GM21447 (cell line): ENCODE data around the gene C2orf49.
"Not testable (repeated sequence)": the region's sequence is repeated elsewhere in the genome, so short reads cannot be mapped to it uniquely, and the experiment has no call there.

Experiments used
- ATAC-seq: cut with Tn5 transposase; IDR thresholded peaks from one replicate; pipeline ENCODE4 v1.9.1; 2021; ENCODE audit not compliant: unreplicated experiment

The C2orf49 gene

DNA sequence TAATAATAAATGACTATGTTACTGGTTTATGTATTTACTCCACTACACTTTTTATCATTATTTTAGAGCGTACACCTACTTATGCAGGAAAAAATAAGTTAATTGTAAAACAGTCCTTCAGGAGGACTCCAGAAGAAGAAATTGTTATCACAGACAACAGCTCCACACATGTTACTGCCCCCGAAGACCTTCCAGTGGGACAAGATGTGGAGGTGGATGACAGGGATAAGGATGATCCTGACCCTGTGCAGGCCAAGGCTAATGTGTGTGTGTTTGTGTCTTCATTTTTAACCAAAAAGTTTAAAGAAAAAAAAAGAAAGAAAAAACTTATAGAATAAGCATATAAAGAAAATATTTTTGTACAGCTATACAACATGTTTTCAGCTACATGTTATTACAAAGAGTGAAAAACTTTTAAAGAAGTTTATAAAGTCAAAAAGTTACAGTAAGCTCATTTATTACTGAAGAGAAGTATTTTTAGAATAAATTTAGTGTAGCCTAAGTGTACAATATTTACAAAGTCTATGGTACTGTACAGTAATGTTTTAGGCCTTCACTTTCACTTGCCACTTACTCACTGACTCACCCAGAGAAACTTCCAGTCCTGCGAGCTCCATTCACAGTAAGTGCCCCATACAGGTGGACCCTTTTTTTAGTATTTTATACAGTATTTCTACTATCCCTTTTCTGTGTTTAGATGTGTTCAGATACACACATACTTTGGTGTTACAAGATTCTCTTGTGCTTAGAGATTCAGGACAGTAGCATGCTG is 15.3 kb upstream of the C2orf49 start:
- peak; percentile 39 for ATAC-seq

DNA sequence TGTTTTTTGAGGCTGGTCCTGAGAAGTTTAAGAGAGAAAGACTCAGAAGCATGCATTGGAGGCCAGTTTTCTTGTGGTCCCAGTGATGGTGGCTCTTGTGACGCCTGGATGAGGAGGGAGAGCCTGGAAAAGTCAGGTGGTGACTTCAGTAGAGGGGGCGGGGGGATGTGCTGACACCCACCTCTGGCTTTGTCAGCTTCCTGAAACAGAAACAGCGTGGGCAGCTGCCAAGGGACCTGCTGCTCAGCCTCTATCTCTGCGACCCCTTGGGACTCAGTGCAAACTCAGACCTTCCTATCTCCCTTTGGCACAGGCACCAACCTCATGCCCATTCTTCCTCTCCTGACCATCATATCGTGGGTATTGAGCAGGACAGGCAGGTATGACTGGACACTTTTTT is 14.2 kb upstream of the C2orf49 start:
- ATAC-seq: no peak

DNA sequence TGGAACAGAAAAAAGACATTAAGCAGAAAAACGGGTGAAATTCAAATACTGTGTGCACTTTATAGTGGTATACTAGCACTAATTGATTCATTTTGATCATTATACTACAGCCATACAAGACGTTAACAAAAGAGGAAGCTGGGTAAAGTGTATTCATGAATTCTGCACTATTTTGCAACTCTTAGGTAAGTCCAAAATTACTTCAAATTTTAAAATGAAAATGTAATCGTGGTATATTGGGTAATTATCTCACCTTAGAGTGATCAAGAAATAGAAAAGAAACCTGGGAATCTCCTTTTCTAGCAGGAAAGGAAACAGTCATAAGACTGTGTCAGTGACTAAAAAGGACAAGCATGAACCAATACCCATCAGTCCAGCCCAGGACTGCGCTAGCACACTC is 13.2 kb upstream of the C2orf49 start:
- no peak for ATAC-seq

DNA sequence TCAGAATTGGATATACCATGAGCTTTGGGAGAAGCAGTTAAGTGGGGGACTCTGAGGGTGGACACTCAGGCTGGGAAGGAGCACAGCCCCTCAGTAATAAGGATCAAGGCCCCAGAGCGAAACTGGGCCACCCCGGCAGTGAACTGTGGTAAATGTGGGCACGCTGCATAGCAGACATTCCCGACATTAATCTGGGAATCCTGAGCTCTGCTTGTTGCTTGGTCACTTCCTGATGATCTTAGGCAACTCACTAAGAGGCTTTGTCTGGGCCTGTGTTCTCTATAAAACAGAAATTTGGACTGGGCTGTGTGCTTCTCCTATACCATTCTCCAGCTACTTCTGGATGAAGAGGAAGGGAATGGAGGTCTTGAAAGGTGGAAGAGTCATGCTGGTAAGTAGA is 12.6 kb upstream of the C2orf49 start:
- no peak for ATAC-seq

DNA sequence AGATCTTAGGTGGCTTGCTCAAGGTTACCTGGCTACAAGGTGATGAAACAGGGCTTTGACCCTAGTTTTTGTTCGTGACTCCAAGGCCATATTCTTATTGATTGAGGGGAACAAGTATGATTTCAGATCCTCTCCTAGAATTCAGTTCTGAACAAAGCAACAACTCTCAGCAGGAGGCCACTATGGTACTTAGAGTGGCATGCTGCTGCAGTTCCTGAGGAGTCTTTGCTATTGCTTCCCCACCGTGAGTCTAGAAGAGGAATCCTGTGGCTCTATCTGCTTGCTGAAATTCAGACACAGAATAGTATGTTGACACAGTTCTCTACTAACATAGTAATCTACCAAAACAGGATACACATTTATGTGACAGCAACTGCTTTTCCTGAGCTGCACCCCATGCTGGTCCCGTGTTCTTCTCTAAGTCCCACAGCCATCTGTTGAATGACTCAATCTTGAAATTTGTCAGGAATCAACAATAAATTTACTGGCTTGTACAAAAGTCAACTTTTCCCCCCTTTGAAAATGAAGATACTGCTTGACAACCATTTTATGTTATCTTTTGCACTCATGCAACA is 11.9 kb upstream of the C2orf49 start:
- no peak for ATAC-seq

DNA sequence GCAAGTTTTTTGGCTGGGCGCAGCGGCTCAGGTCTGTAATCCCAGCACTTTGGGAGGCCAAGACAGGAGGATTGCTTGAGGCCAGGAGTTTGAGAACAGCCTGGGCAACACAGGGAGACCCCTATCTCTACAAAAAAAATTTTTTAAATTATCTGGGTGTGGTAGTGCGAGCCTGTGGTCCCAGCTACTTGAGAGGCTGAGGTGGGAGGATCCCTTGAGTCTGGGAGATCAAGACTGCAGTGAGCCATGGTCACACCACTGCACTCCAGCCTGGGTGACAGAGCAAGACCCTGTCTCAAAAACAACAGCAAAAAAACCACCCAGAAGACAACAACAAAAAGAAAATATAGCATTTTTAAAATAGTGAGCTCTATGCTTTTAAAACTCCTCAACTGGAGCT is 10.1 kb upstream of the C2orf49 start:
- ATAC-seq: not testable (repeated sequence)

DNA sequence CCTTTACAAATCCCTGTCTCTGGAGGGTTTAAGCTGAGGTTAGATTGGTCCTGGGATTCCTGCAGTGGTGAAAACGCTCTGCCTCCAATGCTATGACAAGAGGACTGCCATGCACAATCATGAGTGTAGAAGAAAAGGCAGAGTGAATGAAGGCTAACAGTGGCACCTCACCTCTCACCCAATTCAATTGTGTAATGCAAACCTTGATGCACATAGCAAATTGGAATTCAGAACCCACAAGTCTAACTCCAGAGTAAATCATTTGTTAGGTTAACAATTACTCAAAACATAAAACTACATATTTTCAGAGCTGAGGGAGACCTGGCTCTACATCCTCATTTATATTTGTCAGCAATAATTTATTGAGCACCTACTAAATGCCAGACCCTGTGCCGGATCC is 9.7 kb upstream of the C2orf49 start:
- no peak for ATAC-seq

DNA sequence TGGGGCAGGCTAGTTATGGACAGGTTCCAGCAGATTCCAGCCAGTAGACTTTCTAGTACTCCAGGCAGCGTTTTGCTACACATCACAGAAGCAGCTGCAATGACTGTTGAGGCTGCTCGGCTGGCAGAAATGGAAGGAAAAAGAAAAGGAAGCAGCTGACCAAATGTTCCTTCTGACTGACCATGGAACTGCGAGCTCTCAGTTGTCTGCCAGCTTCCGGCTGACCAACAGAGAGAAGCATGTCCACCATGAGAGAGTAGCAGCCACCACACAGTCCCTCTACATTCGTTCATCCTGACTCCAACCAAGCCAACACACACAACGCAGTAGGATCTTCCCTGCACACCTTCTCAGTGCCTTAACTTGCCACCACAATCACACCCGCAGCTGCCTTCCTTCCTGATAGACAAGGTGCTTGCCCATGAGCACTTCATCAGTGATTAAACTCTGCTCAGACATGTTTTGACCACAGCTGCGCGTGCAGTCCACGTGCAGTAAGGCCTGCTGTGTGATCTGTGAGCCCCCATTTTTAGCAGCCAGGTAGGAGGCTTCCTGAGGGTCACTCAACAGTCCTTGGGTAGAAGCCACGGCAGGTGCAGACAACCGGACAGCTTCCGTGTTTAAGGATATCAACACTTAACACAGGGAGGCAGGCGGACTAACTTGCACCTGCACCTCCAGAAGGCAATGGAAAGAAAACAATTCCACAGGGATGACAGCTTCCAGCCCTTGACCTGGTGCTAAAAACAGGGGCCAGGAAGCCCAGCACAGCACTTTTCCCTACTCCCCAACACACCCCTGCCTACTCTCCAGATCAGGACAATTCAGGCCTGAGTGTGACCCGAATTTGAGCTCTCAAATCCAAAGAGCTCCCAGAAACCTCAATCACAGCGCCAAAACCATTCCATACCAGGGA is 8.8 kb upstream of the C2orf49 start:
- peak; percentile 29 for ATAC-seq

DNA sequence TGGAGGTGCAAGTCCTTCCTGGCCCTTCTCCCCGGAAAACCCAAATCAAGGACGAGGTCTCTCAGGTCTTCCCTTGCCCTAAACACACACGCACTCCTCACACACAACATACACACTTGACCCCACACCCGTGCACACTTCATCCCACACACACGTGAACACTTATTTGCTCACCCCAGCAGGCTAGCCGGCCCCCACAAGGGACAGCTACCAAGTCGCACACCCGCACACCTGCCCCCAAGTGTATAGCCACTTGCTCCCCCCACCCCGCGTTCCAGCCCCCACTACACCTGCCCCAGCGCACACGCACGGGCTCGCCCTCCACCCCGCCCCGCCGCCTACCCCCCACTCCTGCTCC is 8.2 kb upstream of the C2orf49 start:
- ATAC-seq: no peak

DNA sequence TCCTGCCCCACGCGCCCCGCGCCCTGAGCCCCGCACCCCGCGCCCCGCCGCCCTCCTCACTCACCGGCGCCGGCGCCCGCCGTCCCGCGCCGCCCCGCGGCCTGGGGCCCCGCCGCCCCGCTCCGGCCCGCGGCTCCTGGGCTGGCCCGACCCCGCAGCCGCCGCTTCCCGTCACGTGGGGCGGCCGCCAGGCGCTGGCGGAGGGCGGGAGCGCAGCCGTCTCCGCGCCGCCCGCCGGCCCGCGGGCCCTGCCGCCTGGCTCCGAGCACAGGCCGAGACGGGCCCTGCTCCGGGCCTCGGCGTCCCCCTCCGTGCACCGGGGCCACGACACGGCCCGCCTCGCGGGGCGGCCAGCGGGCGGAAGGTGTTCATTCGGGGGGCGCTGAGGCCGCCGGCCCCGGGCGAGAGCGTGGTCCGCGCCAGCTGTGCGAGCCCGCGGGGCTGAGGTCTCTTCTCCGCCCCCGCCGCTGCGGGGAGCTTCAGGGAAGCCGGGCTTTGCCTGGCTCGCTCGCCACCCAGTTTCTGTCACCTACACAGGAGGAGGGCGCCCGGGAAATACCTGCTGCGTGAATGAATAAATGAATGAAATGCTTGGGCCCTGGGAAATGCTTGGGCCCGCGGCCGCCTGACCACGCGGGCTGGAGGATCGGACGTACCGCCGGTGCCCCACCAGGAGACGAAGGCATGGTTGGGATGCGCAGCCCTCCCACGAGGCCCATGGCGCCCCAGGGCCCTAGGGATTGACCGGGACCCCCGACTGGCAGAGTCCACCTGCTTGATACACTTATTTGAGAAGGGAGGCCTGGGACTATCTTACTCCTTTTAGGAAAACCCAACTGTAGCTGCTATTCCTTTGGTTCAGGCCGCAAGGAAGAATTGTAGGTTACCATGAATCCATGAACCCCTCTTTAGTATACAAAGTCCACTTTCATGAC is 7.5 kb upstream of the C2orf49 start, which contains the start of gene TGFBRAP1:
TGFBRAP1 (minus strand) TSS at position 175 of the 935 bp plus-strand sequence. CDS start 21,434 bp downstream, outside the sequence.
- ATAC-seq: peak; percentile 62

DNA sequence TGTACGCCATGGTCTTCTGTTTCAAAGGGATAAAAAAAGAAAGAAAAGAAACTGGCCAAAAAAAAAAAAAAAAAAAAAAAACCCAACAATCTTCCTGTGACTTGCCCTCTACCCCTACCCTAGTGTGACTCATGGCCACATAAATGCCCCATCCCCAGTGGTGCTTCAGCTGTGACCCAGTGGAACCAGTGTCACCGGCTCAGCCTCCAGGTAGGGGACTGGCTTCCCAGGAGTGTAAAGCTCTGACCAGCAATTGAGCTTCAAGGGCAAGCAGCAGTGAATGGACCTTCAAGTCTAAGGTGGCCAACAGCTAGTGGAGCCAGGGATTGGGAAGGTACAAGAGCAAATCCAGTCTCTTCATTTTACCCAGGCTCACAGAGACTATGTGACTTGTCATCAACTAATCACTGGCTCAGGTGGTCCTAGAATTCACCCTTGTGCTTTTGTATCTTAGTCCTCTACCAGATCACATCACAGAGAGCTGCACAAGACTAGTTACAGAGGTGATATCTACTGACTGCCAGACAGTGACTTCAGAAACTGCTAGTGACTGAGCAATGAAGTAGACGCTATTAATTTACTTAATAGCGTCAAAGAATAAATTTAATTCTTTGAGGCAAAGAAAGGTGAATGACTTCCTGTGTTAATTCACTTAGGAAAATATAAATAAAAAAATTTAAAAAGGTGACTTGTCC is 6.5 kb upstream of the C2orf49 start:
- no peak for ATAC-seq

DNA sequence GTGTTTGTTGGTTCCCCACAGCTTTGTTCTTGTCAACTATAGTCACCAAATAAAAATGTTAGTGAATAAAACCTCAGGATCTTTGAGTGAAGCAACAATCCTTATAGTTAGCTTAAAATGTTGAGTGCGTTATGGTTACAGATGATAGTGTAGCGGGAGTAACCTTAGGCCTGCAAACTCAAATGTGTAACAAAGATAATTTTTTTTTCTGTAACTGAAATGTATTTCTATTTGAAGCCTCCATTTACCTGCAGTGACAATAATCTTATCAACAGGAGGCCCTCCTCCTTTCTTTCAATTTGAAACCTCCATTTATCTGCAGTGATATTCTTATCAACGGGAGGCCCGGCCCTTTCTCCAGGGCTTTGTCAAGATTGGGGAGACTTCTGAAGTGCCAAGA is 3.1 kb upstream of the C2orf49 start:
- no peak for ATAC-seq

DNA sequence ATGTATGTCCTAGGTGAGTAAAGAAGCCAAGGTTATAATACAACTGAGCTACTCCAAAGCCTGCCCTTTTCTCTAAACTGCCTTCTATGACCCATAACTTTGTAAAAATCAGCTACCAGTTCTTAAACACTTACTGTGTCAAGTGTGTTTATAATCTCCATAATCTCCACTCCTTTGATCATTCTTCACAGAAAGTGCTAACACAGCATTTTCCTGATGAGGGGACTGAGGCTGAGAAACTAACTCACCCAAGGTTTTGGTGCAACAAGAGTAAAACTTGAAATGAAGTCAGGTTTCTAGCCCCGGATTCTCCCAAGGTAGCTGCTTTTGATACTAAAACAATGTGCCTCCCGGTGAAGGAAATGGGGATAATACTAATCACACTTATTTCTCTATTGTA is 1.9 kb upstream of the C2orf49 start:
- ATAC-seq: no peak

DNA sequence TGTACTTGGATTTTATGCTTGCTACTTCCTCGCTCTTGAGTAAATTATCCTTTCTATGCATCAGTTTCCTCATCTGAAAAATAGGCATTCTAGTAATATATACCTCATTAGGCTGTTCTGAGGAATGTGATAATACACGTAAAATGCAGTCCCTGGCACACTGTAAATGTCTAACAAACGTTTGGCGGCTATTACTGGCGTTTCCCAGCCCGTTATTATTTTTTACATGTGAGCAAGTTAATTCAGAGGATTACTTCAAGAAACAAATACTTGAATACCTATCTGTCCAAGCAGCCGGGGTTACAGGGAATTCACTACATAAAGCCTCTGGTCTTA is 586 bp upstream of the C2orf49 start:
- no peak for ATAC-seq

DNA sequence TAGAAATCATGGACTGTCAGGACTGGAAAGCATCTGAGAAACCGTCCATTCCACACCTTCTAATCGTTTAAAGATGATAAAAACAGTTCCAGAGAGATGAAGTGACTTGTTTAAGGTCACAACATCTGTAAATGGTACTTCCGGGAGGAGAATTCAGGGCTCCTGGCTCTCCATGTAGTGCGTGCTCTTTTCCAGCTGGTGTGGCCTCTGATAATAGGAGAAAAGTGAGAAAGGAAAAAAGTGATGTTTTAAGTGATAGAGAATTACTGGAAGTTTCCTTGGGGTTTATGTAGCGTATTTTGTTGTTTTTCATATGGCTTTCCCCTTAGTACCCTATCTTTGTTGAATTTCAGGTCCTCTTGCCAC is 663 bp downstream of the C2orf49 start:
- peak; percentile 15 for ATAC-seq

DNA sequence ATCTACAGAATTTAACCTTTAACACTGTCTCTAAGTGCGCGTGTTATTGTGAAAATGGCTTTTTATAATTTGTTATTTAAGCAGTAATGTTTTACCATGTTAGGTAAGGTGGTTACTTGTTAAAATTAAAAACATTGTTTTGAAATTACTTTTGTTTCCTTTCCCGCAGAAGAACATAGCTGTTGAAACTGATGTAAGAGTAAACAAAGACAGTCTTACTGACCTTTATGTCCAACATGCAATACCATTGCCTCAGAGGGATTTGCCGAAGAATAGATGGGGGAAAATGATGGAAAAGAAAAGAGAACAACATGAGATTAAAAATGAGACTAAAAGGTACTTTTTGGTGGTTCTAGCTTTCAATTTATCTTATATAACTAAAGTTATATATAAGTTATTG is 2.1 kb downstream of the C2orf49 start:
- no peak for ATAC-seq

DNA sequence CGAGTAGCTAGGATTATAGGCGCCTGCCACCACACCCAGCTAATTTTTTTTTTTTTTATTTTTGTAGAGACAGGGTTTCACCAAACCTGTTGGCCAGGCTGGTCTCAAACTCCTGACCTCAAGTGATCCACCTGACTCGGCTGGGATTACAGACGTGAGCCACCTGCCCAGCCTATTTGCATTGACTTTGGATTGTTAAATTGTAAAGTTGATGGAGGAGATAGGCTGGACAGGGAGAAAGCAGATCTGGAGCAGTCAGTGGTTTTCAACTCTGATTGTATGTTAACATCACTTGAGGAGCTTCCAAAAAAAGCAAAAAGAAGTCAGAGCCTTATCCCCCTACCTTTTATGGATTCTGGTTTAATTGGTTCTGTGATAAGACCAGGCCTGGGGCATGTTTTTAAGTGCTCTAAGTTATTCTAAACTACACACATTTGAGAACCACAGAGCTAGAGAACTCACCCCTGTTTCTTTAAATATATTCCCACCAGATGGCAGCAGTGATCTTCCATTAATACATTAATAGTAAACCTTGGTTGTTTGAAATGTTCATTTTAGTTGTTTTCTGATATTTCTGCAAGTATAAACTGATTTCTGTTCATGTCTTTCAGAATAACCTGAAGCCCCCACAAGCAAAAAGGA is 7.5 kb downstream of the C2orf49 start:
- no peak for ATAC-seq

DNA sequence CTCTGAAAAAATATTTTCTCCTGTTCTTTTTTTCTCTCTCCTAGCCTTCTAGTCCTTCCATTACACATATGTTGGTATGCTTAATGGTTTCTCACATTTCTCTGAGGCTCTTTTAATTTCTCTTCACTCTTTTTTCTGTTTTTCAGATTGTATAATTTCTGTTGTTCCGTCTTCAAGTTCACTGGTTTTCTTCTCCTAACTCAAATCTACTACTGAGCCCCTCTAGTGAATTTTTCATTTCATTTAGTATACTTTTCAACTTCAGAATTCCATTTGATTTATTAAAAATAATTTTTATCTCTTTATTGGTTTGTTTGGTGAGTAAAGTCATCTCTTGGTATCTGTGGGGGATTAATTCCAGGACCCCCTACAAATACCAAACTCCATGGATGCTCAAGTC is 19.8 kb downstream of the C2orf49 start:
- no peak for ATAC-seq

DNA sequence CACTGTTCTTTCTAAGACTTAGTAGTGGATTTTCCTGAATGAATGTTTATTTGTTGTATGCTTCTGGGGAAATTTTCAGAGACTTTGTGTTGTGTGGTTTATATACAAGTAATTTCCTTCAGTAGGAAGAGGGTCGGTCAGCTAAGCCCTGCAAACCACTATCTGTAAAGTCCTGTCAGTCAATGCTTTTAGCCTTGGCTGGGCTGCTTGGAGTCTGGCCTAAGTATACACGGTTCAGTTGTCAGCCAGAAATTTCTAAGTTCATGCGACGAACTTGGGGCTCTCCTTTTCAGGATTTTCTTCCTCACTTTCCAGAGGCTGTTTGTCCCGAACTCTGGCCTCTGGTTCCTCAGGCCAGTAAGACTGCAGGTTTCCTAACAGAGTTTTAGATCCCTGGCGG is 21.3 kb downstream of the C2orf49 start:
- ATAC-seq: no peak
